Nephron progenitor cell (in vitro differentiated cells): Measurements from ENCODE around the gene ATP6V0C.
"Not testable (repeated sequence)": the region's sequence is repeated elsewhere in the genome, so short reads cannot be mapped to it uniquely, and the experiment has no call there.

ENCODE experiments used
- DNase-seq: peaks from one replicate; pipeline ENCODE4 v3.0.0; 2021
- H3K27ac Mint-ChIP-seq: 2 replicates; pipeline ENCODE4 v1.8.0; 2021; ENCODE audit warnings: mild to moderate bottlenecking, moderate library complexity, mixed read lengths
- H3K27me3 Mint-ChIP-seq: 2 replicates; pipeline ENCODE4 v1.8.0; 2021; ENCODE audit warnings: mild to moderate bottlenecking, low read depth, mixed read lengths; ENCODE audit not compliant: poor library complexity
- H3K36me3 Mint-ChIP-seq: 2 replicates; pipeline ENCODE4 v1.8.0; 2021; ENCODE audit warnings: low read depth, mixed read lengths
- H3K4me1 Mint-ChIP-seq: 2 replicates; pipeline ENCODE4 v1.8.0; 2021; ENCODE audit warnings: mixed read lengths
- H3K4me3 Mint-ChIP-seq: 2 replicates; pipeline ENCODE4 v1.8.0; 2021; ENCODE audit warnings: mild to moderate bottlenecking, moderate library complexity, mixed read lengths
- H3K9me3 Mint-ChIP-seq: 2 replicates; pipeline ENCODE4 v1.8.0; 2021; ENCODE audit warnings: mild to moderate bottlenecking, moderate library complexity, mixed read lengths
- TF ChIP-seq, protein P1 (sequence below): fragments of 200-600 bp; sonication (generic); IDR thresholded peaks from 2 replicates; pipeline ENCODE4 v1.5.0; 2021; ENCODE audit warnings: antibody characterized with exemption

ATP6V0C gene

DNA sequence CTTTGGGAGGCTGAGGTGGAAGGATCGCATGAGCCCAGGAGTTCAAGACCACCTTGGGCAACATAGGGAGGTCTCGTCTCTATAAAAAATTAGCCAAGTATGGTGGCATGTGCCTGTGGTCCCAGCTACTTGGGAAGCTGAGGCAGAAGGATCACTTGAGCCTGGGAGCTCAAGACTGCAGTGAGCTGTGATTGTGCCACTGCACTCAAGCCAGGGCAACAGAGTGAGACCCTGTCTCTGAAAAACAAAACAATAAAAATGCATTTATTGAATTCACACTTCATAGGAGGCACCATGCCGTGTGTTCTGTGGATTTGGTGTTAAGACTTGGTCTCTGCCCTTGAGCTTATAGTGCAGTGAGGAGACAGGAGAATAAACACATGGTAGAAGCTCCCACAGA lies 36.4 kb upstream of the ATP6V0C start:
- TF ChIP-seq, protein P1, sequence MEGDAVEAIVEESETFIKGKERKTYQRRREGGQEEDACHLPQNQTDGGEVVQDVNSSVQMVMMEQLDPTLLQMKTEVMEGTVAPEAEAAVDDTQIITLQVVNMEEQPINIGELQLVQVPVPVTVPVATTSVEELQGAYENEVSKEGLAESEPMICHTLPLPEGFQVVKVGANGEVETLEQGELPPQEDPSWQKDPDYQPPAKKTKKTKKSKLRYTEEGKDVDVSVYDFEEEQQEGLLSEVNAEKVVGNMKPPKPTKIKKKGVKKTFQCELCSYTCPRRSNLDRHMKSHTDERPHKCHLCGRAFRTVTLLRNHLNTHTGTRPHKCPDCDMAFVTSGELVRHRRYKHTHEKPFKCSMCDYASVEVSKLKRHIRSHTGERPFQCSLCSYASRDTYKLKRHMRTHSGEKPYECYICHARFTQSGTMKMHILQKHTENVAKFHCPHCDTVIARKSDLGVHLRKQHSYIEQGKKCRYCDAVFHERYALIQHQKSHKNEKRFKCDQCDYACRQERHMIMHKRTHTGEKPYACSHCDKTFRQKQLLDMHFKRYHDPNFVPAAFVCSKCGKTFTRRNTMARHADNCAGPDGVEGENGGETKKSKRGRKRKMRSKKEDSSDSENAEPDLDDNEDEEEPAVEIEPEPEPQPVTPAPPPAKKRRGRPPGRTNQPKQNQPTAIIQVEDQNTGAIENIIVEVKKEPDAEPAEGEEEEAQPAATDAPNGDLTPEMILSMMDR: no peak
- peaks cover 26% of the 10 kb centered on the region for H3K4me1 Mint-ChIP-seq
- no peaks in the 10 kb centered on the region for H3K36me3 Mint-ChIP-seq
- no peak for DNase-seq
- H3K9me3 Mint-ChIP-seq: no peaks in the 10 kb centered on the region
- no peak overlapping the region for H3K27ac Mint-ChIP-seq
- peaks cover 26% of the 10 kb centered on the region for H3K27me3 Mint-ChIP-seq
- H3K4me3 Mint-ChIP-seq: no peak overlapping the region

- no peaks in the 10 kb centered on the region for H3K36me3 Mint-ChIP-seq
- peaks cover 26% of the 10 kb centered on the region for H3K27me3 Mint-ChIP-seq
- no peaks in the 10 kb centered on the region for H3K9me3 Mint-ChIP-seq
- TF ChIP-seq, protein P1: no peak
- DNase-seq: no peak
- H3K27ac Mint-ChIP-seq: no peak overlapping the region
- peaks cover 30% of the 10 kb centered on the region for H3K4me1 Mint-ChIP-seq
- H3K4me3 Mint-ChIP-seq: no peak overlapping the region
Measured at GRCh38 chr16:2478279-2478678, 35.5 kb upstream of the ATP6V0C start.

DNA sequence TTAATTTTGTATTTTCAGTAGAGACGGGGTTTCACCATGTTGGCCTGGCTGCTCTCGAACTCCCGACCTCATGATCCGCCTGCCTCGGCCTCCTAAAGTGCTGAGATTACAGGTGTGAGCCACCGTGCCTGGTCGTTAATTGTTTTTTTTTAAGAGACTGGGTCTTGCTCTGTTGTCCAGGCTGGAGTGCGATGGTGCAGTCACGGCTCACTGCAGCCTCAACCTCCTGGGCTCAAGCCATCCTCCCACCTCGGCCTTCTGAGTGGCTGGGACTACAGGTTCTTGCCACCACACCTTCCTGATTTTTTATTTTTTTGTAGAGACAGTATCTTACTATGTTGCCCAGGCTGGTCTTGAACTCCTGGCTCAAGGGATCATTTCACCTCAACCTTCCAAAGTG lies 33.8 kb upstream of the ATP6V0C start:
- Mint-ChIP-seq H3K4me1 (peaks cover 45% of the 10 kb centered on the region), H3K27me3 (peaks cover 26% of the 10 kb centered on the region), H3K27ac (peak overlapping the region; percentile 48)
- not testable (repeated sequence) for H3K9me3 Mint-ChIP-seq, H3K36me3 Mint-ChIP-seq, H3K4me3 Mint-ChIP-seq, DNase-seq

DNA sequence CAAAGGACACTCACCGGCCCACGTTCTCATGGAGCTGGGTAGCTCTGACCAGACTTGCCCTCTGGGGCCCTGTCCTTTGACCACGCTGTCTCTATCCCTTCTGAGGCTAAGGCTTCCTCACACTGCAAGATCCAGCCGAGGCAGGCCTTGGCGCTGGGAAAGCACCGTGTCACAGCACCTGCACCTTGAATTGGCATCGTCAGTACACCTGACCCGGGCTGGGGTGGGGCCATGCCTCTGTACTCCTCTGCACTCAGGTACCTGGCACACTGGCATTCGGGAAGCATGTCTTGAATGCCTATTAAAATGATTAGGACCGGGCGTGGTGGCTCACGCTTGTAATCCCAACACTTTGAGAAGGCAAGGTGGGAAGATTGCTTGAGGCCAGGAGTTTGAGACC lies 32.8 kb upstream of the ATP6V0C start:
- Mint-ChIP-seq H3K4me3 (no peak overlapping the region), H3K36me3 (no peaks in the 10 kb centered on the region), H3K27ac (peak overlapping the region; percentile 75), H3K9me3 (no peaks in the 10 kb centered on the region), H3K27me3 (peaks cover 23% of the 10 kb centered on the region), H3K4me1 (peaks cover 49% of the 10 kb centered on the region)
- TF ChIP-seq, protein P1: no peak
- no peak for DNase-seq

DNA sequence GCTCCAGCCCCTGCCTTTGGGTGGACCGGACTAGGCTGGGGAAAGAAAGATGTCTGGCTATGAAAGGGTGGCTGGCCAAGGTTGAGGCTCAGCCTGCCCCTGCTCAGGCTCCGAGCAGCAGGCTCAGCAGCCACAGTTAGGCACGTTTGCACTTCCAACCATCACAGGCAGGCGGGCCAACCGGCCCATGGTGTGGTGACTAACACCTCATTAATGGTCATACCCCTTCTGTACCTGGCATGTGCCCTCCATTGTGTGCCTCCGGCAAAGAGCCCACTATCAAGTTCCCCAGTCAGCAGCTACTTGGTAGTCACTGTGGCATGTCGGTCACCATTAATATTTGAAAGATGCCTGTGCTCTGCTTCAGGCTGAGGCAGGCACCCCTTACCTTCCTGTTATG lies 32.1 kb upstream of the ATP6V0C start:
- no peak overlapping the region for H3K4me3 Mint-ChIP-seq
- H3K4me1 Mint-ChIP-seq: peaks cover 51% of the 10 kb centered on the region
- no peaks in the 10 kb centered on the region for H3K9me3 Mint-ChIP-seq
- H3K27me3 Mint-ChIP-seq: peaks cover 16% of the 10 kb centered on the region
- DNase-seq: no peak
- H3K36me3 Mint-ChIP-seq: no peaks in the 10 kb centered on the region
- TF ChIP-seq, protein P1: no peak
- H3K27ac Mint-ChIP-seq: no peak overlapping the region

- Mint-ChIP-seq H3K4me3 (no peak overlapping the region), H3K27ac (no peak overlapping the region), H3K4me1 (peaks cover 56% of the 10 kb centered on the region), H3K27me3 (peaks cover 10% of the 10 kb centered on the region), H3K36me3 (no peaks in the 10 kb centered on the region), H3K9me3 (no peaks in the 10 kb centered on the region)
- TF ChIP-seq, protein P1: no peak
- no peak for DNase-seq
Measured at GRCh38 chr16:2482249-2482648, 31.5 kb upstream of the ATP6V0C start.
